ENCODE measurements around the gene CCNK.

Gene CCNK

GRCh38 chr14:99521176-99522024, 40.2 kb downstream of the CCNK start:
- H3K36me3 ChIP-seq (replicated peaks; ENCODE audit: low read depth, low read length) = no peaks in the 10 kb centered on the region
- H3K9me3 ChIP-seq (ENCODE audit: insufficient read depth, low read length) = no peaks in the 10 kb centered on the region
- H3K4me2 ChIP-seq (ENCODE audit: low read length) = no peak overlapping the region
- no peak overlapping the region for H3K9ac ChIP-seq (ENCODE audit: low read length)
- H3K27ac ChIP-seq (ENCODE audit: low read length) = no peak overlapping the region
- TF ChIP-seq, protein P1, sequence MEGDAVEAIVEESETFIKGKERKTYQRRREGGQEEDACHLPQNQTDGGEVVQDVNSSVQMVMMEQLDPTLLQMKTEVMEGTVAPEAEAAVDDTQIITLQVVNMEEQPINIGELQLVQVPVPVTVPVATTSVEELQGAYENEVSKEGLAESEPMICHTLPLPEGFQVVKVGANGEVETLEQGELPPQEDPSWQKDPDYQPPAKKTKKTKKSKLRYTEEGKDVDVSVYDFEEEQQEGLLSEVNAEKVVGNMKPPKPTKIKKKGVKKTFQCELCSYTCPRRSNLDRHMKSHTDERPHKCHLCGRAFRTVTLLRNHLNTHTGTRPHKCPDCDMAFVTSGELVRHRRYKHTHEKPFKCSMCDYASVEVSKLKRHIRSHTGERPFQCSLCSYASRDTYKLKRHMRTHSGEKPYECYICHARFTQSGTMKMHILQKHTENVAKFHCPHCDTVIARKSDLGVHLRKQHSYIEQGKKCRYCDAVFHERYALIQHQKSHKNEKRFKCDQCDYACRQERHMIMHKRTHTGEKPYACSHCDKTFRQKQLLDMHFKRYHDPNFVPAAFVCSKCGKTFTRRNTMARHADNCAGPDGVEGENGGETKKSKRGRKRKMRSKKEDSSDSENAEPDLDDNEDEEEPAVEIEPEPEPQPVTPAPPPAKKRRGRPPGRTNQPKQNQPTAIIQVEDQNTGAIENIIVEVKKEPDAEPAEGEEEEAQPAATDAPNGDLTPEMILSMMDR (IDR thresholded peaks at IDR 0.05; ENCODE audit: low read depth, low read length) = no peak
- no peak for TF ChIP-seq EZH2phosphoT487 (IDR thresholded peaks at IDR 0.05; ENCODE audit: low read depth)
- no peaks in the 10 kb centered on the region for H3K27me3 ChIP-seq (ENCODE audit: low read depth, low read length)
- no peaks in the 10 kb centered on the region for H4K20me1 ChIP-seq (ENCODE audit: insufficient read depth, low read length)
- peaks cover 34% of the 10 kb centered on the region for H3K4me1 ChIP-seq (ENCODE audit: low read length)
- H3K79me2 ChIP-seq (ENCODE audit: low read length) = no peaks in the 10 kb centered on the region
- no peak overlapping the region for H3K4me3 ChIP-seq (ENCODE audit: low read length)
- no peak overlapping the region for H2AFZ ChIP-seq (ENCODE audit: low read depth, low read length)

DNA sequence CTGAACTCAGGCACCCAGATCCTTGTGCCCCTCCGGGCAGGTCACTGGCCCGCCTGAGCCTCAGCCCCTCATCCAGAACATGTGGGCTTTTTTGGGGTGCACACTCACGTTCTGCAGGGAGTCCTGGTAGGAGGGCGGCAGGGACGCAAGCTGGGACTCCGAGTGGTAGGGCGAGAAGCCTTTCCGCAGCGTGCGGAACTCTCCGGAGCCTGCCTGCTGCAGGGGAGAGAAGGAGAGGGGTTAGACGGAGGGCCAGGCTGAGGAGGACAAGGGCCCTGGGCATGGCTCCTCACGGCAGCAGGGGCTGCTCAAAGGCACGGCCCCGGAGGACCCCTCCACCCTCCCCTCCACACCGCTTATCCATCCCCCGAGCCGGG, 40.8 kb downstream of the CCNK start:
- no peak overlapping the region for H3K4me3 ChIP-seq (ENCODE audit: low read length)
- H2AFZ ChIP-seq (ENCODE audit: low read depth, low read length) = no peak overlapping the region
- H3K79me2 ChIP-seq (ENCODE audit: low read length) = no peaks in the 10 kb centered on the region
- no peaks in the 10 kb centered on the region for H4K20me1 ChIP-seq (ENCODE audit: insufficient read depth, low read length)
- no peaks in the 10 kb centered on the region for H3K27me3 ChIP-seq (ENCODE audit: low read depth, low read length)
- H3K27ac ChIP-seq (ENCODE audit: low read length) = no peak overlapping the region
- no peak overlapping the region for H3K4me2 ChIP-seq (ENCODE audit: low read length)
- H3K9me3 ChIP-seq (ENCODE audit: insufficient read depth, low read length) = no peaks in the 10 kb centered on the region
- no peaks in the 10 kb centered on the region for H3K36me3 ChIP-seq (replicated peaks; ENCODE audit: low read depth, low read length)
- no peak overlapping the region for H3K9ac ChIP-seq (ENCODE audit: low read length)
- TF ChIP-seq EZH2phosphoT487 (IDR thresholded peaks at IDR 0.05; ENCODE audit: low read depth) = no peak
- TF ChIP-seq, protein P1 (IDR thresholded peaks at IDR 0.05; ENCODE audit: low read depth, low read length) = no peak
- peaks cover 34% of the 10 kb centered on the region for H3K4me1 ChIP-seq (ENCODE audit: low read length)

DNA sequence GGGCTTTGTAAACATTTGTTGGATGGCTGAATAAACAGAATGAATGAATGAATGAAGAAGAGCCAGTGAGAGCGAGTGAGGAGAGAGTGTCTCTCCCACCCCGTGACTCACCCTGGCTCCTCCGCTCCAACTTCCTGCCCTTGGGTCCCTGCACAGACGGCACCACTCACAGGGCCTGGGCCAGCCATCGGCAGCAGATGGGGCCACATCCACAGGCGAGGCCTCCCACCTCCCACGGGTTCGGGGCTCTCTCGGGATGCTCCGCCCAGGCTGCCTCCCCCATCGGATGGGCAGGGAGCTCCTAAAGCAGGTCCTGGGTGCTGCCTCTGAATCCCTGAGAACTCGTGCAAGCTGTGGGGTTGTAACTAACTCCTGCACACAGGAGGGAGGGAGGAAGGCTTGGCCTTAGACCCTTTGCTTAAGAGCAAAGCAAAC, 41.3 kb downstream of the CCNK start:
- peaks cover 34% of the 10 kb centered on the region for H3K4me1 ChIP-seq (ENCODE audit: low read length)
- H3K27ac ChIP-seq (ENCODE audit: low read length) = peak overlapping the region; percentile 29; the same call in 1 of the 2 replicates
- H3K36me3 ChIP-seq (replicated peaks; ENCODE audit: low read depth, low read length) = no peaks in the 10 kb centered on the region
- H3K9me3 ChIP-seq (ENCODE audit: insufficient read depth, low read length) = no peaks in the 10 kb centered on the region
- TF ChIP-seq, protein P1 (IDR thresholded peaks at IDR 0.05; ENCODE audit: low read depth, low read length) = no peak
- TF ChIP-seq EZH2phosphoT487 (IDR thresholded peaks at IDR 0.05; ENCODE audit: low read depth) = no peak
- no peak overlapping the region; the same call in 1 of the 2 replicates for H2AFZ ChIP-seq (ENCODE audit: low read depth, low read length)
- H3K4me2 ChIP-seq (ENCODE audit: low read length) = peak overlapping the region; percentile 50
- H3K9ac ChIP-seq (ENCODE audit: low read length) = peak overlapping the region; percentile 29; the same call in 1 of the 2 replicates
- H3K27me3 ChIP-seq (ENCODE audit: low read depth, low read length) = no peaks in the 10 kb centered on the region
- no peaks in the 10 kb centered on the region for H4K20me1 ChIP-seq (ENCODE audit: insufficient read depth, low read length)
- H3K79me2 ChIP-seq (ENCODE audit: low read length) = no peaks in the 10 kb centered on the region
- H3K4me3 ChIP-seq (ENCODE audit: low read length) = peak overlapping the region; percentile 15; the same call in 1 of the 2 replicates

GRCh38 chr14:99522934-99523703, 41.9 kb downstream of the CCNK start:
- Histone ChIP-seq H3K36me3 (replicated peaks; ENCODE audit: low read depth, low read length) (no peaks in the 10 kb centered on the region), H3K4me1 (ENCODE audit: low read length) (peaks cover 34% of the 10 kb centered on the region), H3K79me2 (ENCODE audit: low read length) (no peaks in the 10 kb centered on the region), H3K4me3 (ENCODE audit: low read length) (peak overlapping the region; percentile 15; the same call in 1 of the 2 replicates), H3K4me2 (ENCODE audit: low read length) (peak overlapping the region; percentile 50), H3K27me3 (ENCODE audit: low read depth, low read length) (no peaks in the 10 kb centered on the region), H2AFZ (ENCODE audit: low read depth, low read length) (no peak overlapping the region; the same call in 1 of the 2 replicates), H3K27ac (ENCODE audit: low read length) (peak overlapping the region; percentile 29), H4K20me1 (ENCODE audit: insufficient read depth, low read length) (no peaks in the 10 kb centered on the region), H3K9ac (ENCODE audit: low read length) (peak overlapping the region; percentile 29; the same call in 1 of the 2 replicates), H3K9me3 (ENCODE audit: insufficient read depth, low read length) (no peaks in the 10 kb centered on the region)
- no peak for TF ChIP-seq EZH2phosphoT487 (IDR thresholded peaks at IDR 0.05; ENCODE audit: low read depth)
- TF ChIP-seq, protein P1 (IDR thresholded peaks at IDR 0.05; ENCODE audit: low read depth, low read length) = no peak

Data from OCI-LY3 (cell line).